Stimulated activated CD8-positive, alpha-beta memory T cell treated with anti-CD3 and anti-CD28 coated beads, Interleukin-4, amount 100 ng/mL, for 4 hours (primary cell): ENCODE results near the gene MYOM3.

Experiments used
- DNase-seq, 2 donors: peaks; one replicate each; pipeline ENCODE4 v3.0.0-alpha.2; 2020; ENCODE audit warnings: low read depth in 2 of 2, low spot score in 1 of 2

Gene MYOM3

DNA sequence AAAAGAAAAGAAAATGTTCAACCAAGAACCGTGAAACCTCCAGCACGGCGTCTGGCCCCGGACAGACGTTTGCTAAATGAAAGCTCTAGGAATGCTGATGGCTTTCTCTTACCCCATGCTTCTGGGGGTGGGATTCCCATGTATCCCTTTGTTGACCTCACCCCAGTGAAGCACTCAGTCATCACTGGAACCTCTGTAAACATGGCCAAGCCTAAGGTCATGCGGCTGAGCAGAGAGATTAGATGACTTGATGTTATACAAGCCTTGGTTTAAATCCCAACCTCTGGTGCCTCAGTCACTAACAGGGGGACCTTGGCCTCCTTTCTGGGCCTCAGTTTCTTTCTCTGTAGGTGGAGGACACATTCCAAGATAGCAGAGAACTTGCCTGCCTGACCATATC lies 2.8 kb upstream of the MYOM3 start:
- DNase-seq, result no peak

DNA sequence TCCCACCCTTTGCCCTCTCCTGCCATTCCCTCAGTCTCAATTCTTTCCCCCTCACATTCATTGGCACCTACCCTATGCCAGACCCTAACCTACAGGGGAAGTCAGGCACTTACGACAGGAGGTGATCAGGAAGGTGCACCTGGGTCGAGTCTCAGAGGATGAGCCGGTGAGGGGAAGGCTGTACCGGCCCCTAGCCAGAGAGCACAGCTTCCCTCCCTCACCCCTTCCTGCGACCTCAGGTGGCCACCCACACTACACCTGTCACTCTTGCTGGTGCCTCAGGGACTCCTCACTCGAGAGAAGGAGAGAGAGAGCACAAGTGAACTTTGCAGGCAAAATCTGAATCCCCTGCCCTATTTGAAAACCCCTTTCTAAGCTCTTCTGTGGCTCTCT lies 1.7 kb upstream of the MYOM3 start:
- DNase-seq, result no peak

DNA sequence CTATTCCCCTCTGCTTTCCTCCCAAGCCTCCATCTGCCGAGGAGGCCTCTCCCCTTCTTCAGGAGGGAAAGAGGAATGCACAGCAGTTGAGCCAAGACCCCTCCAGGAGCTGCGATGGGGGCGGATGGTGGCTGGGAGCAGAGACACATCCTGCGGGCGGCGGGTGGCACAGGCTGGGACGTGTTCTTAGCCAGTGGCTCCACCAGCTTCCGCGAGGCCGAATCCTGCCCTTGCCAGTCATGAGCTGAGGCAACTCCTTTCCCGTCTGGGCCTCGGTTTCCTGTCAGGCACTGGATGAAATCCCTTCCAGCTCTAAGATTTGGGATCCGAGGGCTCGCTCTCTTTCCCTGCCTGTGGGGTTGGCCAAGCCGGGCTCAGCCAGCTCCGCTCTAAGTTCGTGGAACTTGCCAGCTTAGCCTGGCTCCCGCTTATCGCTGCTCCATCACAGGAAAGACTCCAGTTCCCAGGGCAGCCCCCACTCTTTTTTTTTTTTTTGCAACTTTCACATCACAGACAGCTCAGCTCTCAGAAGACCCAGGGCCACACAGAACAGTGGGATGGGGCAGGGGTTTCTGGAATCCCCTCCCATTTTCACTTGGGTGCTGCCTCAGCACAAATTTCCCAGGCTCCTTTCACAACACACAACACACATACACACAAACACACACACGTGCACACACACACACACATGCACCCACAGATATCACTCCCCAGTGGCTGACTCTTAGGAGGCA lies 506 bp downstream of the MYOM3 start:
- DNase-seq, result no peak

DNA sequence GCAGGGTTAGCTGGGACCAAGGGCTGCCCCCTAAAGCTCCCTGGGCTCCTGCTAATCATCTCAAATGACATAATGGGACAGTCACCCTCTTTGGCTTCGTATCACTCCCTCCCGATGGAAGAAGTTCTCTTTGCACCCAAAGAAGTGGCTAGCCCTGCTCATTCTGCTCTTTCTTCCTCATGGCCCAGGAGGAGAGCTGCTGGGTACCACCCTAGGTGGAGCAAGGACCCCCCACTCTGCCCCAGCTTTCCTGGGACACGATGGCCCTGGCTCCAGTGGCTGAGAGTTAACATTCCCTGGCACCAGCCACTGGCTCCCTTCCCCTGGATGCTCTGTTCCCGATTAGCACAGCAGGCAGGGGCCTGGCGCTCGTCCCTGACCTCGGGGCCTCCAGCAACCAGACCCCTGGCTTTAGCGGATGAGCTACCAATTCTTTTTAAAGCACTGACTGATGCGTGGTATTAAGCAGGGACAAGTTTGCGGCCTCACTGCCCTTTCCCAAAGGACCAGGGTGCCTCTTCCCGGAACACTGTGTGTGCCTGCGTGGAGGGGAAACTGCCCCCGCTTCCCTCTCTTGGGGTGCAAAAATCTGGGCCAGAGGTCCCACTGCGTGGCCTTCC lies 1.2 kb downstream of the MYOM3 start:
- DNase-seq, result no peak

DNA sequence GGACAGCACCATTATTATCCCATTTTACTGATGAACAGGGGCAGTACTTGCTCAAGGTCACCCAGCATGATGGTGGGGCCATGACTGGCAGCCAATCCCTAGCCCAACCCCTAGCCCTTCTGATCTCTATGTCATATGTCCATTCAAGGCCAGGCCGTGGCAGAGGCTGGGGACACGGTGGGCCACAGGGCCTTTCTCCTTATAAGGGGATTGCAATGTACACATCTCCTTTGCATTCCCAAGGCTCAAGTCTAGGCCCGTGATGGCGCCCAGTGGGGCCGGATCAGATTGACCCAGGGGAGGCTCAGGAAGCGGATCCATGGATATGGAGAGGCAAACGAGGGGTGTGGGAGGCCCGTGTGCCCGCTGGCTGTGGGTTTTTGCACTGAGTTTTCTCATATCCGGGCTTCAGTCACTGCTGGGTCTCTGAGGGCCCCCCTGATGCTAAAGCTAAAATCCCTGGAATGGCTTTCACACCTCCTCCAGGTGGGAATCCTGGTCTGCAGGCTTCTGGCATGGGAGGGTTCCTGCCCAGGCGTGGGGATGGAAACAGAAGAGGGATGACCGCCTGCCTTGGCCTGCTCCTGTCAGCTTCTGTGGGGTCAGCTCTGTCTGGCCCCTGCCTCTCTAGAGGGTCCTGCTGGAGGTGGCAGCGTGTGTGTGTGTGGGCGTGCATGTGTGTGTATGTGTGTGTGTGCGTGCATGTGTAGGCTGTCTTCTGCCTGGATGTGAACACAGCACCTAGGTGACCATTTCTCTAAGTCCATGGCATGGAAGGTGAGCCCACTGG lies 2.1 kb downstream of the MYOM3 start:
- DNase-seq, result no peak

DNA sequence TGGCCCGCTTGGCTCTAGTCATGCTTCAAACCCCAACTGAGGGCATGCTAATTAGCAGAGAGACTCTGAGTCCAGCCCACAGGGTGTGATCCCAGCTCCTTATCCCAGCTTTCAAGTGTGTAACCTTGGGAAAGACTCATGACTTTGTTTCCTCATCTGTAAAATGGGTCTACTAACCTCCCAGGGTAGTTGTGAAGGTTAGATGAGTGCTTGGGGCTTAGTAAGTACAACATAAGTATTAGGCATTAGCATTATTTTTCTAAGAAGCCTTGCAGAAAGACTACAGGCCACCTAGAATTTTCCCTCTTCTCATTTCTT lies 2.8 kb downstream of the MYOM3 start:
- no peak for DNase-seq

DNA sequence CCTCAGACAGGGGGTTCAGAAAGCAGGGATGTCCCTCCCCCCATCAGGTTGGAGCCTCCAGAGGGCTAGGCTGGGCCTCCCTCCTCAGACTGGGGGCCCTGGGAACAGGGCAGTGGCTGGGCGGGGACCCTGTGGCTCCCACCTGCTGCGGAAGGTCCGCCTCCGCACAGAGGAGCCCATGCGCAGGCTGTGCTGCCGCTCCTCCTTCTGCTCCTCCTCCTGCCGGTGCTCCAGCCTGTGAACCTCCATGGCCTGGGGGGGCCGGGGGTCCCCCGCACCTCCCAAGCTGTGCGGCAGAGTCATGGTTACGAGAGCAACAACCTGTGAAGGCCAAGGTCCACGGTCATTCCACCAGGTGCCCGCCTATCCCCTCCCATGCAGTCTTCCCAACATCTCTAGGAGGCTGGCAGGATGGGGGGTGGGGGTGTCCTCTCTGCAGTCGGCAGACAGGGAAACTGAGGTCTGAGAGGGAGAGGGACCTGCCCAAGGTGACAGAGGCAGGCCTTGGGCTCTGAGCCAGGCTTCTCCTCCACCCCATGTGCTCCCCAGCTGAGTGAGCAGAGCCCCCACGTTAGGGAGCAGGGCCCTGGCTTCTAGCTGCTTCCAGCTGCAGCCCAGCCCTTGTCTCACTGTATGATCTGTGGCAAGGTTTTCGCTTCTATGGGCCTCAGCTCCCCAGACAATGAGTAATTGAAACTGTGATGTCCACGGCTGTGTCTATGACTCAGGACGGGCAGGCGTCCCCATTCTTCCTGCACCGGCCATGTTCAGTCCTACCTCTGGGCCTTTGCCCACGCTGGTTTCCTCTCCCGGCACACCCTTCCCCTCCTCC lies 3.4 kb downstream of the MYOM3 start:
- DNase-seq, result no peak

DNA sequence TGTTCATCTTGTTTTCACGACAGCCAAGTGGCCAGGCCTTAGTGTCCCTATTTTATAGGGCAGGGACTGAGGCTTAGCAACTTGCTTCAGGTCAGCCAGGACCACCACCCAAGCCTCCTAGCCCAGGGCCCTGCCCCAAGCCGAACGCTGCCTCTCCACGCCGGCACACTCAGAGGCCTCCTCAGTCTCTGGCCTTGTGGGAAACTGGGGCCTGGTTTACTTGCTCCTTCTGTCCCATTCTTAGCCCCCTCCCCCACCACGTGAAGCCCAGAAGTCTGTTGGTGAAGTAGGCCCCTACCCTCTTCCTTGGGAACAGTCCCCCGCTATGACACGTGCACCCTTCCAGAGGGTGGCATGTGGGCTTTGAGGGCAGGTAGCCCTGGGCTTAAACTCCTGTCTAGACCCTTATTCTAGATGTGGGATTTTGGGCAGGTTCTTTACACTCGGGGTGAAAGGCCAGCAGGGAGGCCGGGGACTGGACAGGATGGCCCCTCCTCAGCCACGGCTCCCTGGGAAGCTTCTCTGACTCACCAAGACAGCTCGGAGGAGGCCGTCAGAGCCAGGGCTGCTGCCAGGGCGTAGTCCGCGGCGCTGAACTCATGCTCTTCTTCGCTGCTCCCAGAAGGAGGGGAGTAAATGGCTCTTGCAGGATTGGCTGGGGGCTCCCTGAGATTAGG lies 4.3 kb downstream of the MYOM3 start:
- DNase-seq, result no peak

DNA sequence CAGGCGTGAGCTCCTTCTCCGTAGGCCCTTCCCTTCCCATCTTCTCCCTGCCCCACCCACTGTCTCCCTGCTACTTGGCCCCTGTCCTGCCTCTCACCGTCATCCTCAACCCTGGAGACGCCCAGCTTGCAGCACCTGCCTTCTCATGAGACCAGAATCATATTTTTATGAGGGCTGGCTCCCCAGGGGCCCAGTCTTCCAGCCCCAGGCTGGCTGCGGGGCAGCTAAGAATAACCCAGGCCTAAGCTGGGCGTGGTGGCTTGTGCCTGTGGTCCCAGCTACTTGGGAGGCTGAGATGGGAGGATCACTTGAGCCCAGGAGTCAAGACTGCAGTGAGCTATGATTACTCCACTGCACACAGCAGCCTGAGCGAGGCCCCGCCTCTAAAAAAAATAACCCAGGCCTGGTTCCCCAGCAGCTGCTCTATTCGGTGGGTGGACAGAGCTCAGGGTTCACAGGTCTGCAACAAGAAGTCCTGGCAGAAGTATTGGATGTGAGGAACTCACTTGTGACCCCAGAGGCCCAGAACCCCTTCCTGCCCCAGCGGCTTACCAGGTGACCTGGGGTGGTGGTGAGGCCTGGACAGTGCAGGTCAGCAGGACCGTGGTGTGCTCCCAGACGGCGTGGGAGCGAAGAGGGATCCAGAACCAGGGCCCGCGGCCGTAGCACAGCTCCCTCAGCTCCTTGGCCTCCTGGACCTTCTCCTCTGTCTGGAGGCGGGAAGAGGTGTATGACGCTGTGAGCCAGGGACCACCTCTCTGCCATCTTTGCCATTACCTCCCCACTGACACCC lies 6.4 kb downstream of the MYOM3 start:
- DNase-seq, result no peak

DNA sequence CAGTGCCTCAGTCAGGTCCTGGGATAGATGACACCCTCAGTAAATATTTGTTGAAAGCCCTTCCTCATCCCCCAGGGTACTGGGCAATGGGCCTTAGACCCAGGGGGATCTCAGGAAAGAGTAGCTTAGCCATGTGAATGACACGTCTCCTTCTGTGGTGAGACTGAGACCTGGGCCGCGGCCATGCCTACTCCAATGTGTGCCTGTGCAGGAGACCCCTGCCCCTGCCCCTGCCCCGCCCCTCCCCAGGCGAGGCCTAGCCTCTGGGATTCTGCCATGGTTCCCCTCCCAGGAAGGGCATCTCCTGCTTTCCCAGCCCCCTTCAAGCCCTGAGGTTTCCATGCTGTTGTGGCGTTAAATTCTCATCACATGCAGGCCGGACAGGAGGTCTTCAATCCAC lies 7.1 kb downstream of the MYOM3 start:
- DNase-seq, result no peak

DNA sequence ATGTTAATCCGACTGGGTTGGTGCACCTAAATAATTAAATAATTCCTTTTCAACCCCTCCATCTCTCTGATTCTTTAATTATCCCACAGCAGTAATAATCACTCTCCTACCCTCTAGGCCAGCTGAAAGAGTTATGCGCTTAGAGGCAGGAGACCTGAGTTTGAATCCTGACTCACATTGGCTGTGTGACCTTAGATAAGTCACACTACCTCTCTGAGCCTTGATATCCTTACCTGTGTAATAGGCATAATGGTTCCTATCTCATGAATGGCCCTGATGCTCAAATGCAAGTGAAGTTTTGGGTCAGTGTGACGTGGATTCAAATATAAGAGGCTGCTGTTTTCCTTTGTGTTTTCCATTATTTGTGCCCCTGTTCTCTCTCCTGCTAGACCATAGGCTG lies 8.1 kb downstream of the MYOM3 start:
- no peak for DNase-seq

DNA sequence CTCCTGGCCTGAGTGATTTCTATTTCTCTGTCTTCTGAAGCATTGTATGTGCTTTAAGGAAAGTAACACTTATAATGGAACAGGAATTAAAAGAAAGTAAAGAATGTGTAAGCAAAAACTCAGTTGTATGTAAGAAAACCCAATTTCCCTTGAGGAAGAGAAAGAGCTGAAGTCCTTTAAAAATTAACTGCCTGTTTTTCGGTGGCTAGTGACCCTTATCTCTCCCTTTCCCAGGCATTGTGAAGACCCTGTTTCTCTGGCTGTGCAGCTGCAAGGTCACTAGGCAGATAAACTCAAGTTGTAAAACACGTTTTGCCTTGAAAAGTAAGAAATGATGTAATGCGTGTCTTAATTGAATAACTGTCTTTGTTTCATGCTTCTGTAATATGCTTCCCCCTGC lies 8.5 kb downstream of the MYOM3 start:
- no peak for DNase-seq

DNA sequence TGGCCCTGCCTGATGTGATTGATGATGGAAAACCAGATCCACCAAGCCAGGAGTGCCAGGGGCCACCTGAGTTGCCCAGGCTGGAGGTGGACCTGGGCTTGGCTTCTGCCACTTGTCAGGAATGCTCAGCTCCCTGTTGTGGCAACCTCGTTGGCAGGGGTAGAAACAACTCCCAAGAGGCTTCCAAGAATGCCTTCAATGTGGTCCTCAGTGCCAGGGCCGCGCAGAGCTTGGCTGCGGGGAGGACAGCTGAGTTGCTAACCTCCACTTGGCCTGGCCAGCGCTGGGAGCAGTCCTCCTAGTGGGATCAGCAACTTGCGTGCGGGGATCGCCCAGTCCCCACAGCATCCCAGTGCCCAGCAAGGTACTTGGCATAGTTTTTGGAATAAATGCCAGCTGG lies 9.0 kb downstream of the MYOM3 start:
- DNase-seq, result no peak

DNA sequence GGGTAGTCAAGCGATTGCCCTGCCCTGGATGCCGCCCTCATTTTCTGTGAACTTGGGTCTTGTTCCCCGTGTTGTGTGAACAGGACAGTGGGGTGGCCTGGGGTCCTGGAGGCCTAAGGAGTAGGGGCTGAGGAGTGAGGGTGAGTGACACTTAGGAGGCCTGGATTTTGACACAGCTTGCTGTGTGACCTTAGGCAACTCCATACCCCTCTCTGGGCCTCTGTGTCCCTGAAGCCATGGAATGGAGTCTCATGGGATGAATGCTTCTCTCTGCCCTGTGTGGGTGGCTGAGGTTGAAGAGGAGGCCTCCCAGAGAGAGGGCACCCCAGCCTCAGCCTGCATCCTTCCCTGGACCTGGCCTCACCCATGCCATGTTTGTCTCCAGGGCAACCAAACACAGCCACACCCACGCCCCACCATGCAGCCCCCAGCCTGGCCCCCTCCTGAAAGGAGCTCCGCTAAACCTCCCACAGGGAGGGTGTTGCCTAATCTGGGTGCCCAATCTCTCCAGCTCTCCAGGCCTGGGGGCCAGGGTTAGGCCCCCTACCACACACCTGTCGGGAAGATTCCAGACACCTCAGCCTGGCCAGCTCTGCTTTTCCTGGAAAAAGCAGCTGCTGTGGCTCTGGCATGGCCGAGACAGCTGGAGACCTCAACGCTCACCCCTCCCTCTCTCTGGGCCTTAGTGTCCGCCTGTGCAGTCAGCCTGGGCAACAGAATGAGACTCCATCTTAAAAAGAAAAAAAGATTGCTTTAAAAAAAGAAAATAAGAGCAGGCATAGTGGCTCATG lies 9.9 kb downstream of the MYOM3 start:
- DNase-seq, result no peak

DNA sequence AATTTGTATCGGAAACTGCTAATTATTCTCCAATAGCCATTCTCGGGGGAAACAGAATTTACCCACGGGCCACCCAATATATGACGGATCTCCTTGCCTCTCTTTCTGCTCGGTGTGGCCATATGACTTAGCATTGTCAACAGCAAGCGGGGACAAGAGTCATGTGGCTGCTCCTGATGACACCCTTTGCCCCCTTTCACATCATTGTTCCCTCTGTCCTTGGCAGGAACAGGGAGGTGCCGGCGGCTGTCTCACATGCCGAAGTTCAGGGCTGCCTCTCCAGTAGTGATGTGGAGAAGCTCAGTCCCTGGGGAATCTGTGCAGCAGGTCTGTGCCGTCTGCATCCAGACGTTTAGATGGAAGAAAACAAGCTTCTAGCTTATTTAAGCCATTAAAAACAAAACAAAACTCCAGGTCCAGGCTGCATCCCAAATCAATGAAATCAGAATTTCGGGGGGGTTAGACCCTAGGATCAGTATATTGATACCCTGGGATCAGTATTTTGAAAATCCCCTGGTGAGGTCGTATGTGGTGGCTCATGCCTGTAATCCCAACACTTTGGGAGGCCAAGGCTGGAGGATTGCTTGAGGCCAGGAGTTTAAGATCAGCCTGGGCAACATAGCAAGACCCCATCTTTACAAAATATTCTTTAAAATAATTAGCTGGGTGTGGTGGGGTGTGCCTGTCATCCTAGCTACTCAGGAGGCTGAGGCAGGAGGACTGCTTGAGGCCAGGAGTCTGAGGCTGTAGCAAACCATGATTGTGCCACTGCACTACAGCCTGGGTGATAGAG lies 10.8 kb downstream of the MYOM3 start:
- DNase-seq, result no peak

DNA sequence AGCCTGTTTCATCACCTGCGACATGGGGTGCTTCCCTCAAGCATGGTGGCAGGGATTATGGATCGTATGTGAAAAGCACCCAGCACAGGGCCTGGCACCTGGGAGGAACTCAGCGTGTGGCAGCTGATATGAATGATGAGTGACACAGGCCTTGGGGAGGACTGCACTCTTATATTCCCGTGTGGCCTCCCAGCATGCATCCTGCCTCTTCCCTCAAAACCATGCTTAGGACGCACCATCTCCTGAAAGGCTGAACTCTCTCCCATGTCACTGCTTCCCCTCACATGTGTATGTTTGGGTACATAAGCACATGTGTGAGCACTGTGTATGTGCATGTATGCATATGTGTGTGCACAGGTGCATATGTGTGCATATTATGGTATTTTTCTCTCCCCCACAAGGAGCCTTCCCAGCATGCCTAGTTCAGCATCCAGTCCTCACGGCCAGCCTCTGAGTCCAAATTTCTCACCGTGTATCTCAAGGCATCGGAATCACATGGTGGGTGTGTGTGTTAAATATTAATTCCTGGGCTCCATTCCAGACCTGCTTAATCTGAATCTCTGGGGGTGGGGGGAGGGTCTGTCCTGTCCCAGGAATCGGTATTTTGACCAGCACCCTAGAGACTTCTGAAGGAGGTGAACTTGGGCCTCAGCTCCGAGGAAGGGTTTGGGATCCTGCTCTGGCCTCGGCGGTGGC lies 12.8 kb downstream of the MYOM3 start:
- DNase-seq, result no peak

DNA sequence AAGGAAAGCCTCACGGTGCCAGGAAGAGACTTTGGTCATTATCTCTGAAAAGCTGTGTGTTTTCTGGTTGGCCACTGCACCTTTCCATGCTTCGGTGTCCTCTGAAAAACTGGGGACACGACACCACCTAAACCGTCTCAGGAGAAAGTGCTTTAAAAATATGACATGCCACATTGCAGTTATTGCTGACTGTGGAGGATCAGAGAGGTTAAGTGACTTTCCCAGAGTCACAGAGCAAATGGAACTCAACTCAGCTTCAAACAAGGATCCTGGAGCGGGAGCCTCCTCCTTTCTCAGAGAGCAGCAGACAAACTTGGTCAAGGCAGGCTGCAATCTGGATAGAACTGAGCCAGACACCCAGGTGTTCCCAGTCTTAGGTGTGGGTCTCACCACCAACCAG lies 13.8 kb downstream of the MYOM3 start:
- DNase-seq, result no peak

DNA sequence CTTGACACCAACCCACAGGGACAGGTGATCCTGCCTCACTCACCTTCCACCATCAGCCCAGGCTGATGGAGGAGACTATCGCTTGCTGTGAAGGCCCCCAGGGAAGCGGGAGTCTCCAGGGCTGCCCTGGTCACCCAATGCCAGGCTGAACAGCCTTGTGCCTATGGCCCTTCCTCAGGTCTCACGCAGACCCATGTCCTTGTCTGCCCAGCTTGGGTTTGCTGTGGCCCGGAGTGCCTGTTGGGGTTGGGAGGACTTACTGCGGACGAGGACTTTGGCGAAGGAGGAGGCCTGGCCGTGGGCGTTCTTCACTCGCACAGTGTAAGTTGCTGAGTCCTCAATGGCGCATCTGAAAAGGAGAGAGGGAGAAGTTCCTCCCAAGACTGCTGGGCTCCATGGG lies 14.3 kb downstream of the MYOM3 start:
- no peak for DNase-seq
